WERI-Rb-1 (cell line): ENCODE measurements around the gene APP.

ENCODE experiments used
- DNase-seq: peaks from one replicate; pipeline ENCODE4 v3.0.0-alpha.2; 2020
- H3K27ac ChIP-seq: fragments of 250-450 bp; sonication (Bioruptor Pico); 2 replicates; pipeline ENCODE4 v1.5.1; 2020; ENCODE audit warnings: mild to moderate bottlenecking, moderate library complexity
- H3K27me3 ChIP-seq: fragments of 250-450 bp; sonication (Bioruptor Pico); 2 replicates; pipeline ENCODE4 v1.5.1; 2021; ENCODE audit warnings: mild to moderate bottlenecking, low read depth, moderate library complexity; ENCODE audit not compliant: insufficient read depth, severe bottlenecking
- H3K36me3 ChIP-seq: fragments of 250-450 bp; sonication (Bioruptor Pico); 2 replicates; pipeline ENCODE4 v1.5.1; 2020; ENCODE audit warnings: mild to moderate bottlenecking, moderate library complexity
- H3K4me3 ChIP-seq: 2 replicates; pipeline ENCODE4 v1.5.1; 2011; ENCODE audit warnings: low read depth, mild to moderate bottlenecking, control low read depth, low read length
- H3K9me3 ChIP-seq: fragments of 250-450 bp; sonication (Bioruptor Pico); 2 replicates; pipeline ENCODE4 v1.5.1; 2021; ENCODE audit warnings: mild to moderate bottlenecking, moderate library complexity; ENCODE audit not compliant: severe bottlenecking
- TF ChIP-seq, protein P1 (sequence below): IDR thresholded peaks from 2 replicates; pipeline ENCODE4 v1.5.1; 2011; ENCODE audit warnings: low read depth, mild to moderate bottlenecking, control low read depth, inconsistent platforms, low read length

The APP gene

DNA sequence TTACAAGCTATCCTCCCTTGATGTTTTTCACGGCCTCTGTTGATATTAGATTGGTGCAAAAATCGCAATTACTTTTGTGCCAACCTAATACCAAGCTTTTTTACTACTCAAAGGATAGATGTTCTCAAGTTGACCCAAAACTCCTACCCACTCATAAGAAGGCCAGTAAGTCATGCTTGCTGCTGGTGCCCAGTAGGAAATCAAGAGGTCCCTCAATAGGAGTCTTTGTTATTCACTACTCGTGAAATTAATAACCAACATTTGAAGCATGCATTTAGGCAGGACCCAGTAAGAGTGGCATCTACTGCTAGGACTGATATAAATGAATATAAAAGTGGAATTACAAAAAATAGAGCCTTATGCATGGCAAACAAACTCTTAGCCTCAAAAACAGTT lies 52.6 kb downstream of the APP start:
- Histone ChIP-seq H3K36me3 (peaks cover 2% of the 10 kb centered on the region; the same call in 1 of the 2 replicates), H3K27me3 (no peaks in the 10 kb centered on the region), H3K27ac (no peak overlapping the region), H3K9me3 (no peaks in the 10 kb centered on the region), H3K4me3 (no peak overlapping the region)
- TF ChIP-seq, protein P1, sequence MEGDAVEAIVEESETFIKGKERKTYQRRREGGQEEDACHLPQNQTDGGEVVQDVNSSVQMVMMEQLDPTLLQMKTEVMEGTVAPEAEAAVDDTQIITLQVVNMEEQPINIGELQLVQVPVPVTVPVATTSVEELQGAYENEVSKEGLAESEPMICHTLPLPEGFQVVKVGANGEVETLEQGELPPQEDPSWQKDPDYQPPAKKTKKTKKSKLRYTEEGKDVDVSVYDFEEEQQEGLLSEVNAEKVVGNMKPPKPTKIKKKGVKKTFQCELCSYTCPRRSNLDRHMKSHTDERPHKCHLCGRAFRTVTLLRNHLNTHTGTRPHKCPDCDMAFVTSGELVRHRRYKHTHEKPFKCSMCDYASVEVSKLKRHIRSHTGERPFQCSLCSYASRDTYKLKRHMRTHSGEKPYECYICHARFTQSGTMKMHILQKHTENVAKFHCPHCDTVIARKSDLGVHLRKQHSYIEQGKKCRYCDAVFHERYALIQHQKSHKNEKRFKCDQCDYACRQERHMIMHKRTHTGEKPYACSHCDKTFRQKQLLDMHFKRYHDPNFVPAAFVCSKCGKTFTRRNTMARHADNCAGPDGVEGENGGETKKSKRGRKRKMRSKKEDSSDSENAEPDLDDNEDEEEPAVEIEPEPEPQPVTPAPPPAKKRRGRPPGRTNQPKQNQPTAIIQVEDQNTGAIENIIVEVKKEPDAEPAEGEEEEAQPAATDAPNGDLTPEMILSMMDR = no peak
- DNase-seq = no peak

DNA sequence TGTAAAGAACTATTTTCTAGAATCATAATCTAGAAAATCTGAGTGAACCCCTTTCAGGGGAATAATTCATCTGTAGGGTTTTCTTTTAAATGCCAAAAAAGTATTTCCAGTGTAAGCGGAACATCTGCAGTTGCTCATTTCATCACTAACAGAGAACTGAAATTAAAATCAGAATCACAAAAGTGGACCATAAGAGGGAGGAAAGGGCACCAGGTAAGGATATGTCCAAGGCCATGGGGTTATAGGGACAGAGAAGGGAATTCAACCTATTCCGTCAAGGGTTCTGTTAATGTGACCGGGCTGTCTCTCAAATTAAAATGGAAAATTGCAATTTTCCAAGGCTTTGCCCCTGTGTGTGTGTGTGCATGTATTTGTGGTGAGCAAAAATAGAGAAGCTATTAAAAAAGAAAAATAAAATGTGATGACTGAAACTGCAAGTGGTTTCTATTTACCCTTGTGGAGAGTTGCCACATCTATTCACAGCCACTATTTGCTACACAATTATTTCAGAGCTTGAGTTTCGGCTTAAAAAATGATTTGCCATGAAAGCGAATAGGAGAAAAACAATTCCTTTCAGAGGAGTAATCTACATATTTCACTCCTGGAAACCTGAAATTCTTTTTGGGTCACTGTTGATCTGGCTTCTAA lies 53.1 kb downstream of the APP start:
- DNase-seq = no peak
- TF ChIP-seq, protein P1 = no peak
- no peaks in the 10 kb centered on the region for H3K27me3 ChIP-seq
- H3K36me3 ChIP-seq = peaks cover 4% of the 10 kb centered on the region
- H3K4me3 ChIP-seq = no peak overlapping the region
- H3K9me3 ChIP-seq = no peaks in the 10 kb centered on the region
- no peak overlapping the region for H3K27ac ChIP-seq

DNA sequence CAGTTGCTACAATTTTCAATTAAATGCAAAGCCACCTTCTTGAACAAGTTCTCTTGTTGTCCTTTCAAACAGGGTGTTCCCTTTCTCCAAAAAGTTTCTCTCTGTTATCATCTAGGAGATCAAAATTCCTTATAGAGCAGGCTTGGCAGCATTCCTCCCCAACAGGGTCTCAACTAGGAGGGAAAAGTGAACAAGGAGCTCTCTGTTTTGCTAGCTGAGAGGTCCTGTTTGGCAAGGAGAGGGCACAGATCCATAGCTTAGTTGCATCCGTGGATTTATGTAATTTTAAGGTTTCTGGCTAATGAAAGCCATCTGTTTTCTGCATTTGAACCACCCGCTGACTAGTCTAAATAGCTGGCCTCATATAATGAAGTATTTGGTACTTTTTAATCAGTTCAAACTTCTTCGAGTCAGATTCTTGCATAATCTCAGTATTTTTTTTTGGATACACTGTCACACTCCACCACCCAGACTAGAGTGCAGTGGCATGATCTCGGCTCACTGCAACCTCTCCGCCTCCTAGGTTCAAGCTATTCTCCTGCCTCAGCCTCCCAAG lies 54.0 kb downstream of the APP start:
- no peaks in the 10 kb centered on the region for H3K27me3 ChIP-seq
- H3K9me3 ChIP-seq = no peaks in the 10 kb centered on the region
- TF ChIP-seq, protein P1 = no peak
- H3K36me3 ChIP-seq = peaks cover 14% of the 10 kb centered on the region
- no peak overlapping the region for H3K4me3 ChIP-seq
- no peak for DNase-seq
- H3K27ac ChIP-seq = no peak overlapping the region

DNA sequence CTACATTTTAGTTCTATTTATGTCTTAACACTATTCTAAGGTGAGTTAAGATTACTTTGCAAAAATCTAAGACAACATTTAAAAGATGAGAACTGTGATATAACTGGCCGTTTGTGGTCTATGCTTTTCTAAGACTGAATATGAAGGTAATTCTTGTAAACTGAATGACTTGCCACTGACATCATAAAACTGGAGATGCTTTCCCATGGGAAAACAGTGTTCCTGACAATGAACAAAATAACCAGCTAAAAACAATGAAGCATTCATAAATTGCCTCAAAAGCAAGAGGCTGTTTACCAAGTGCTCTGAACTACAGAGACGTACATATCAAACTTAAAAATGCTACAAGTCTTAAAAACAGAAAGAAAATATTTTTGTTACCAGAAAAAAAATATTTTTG lies 54.7 kb downstream of the APP start:
- DNase-seq = no peak
- Histone ChIP-seq H3K9me3 (no peaks in the 10 kb centered on the region), H3K27ac (no peak overlapping the region), H3K4me3 (no peak overlapping the region), H3K27me3 (no peaks in the 10 kb centered on the region), H3K36me3 (peaks cover 19% of the 10 kb centered on the region)
- TF ChIP-seq, protein P1 = no peak

DNA sequence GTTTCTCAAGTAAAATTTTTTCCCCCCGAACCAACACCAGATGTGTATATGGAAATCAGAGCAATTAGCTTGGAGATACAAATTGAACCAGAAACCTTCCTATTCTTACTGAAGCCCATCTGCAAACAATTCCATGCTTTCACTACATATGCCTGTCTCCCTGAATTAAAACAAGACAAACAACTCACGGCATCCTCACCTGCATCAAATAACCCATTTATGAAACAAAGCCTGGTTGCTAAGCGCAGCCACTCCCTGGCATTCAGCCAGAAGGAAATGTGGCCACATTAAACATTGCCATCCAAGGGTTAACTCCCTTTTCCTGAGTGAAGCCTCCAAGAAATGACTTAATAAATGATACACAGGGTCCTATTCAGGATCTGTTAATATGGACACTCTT lies 55.3 kb downstream of the APP start:
- H3K36me3 ChIP-seq = peaks cover 23% of the 10 kb centered on the region
- no peak overlapping the region for H3K4me3 ChIP-seq
- H3K27ac ChIP-seq = no peak overlapping the region
- no peaks in the 10 kb centered on the region for H3K27me3 ChIP-seq
- no peaks in the 10 kb centered on the region for H3K9me3 ChIP-seq
- TF ChIP-seq, protein P1 = no peak
- DNase-seq = no peak

DNA sequence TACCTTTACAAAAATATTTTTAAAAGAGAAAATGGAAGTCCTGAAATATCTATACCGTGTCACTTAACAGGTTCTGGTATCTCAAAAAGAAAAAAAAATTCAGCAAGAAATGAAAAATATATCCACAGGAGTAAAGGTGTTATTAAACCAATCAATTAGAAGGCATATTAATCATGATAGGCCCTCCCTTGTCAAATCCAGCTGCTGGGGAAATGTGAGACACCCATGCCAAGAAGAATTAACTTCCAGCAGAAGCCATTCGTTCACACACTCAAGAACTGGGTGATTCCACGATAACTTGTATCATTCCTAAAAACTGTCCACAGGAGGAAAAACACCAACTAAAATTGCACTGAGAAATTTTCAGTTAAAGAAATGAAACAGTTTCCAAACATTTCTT lies 57.6 kb downstream of the APP start:
- Histone ChIP-seq H3K27ac (no peak overlapping the region), H3K9me3 (no peaks in the 10 kb centered on the region), H3K27me3 (no peaks in the 10 kb centered on the region), H3K36me3 (peaks cover 47% of the 10 kb centered on the region), H3K4me3 (no peak overlapping the region)
- TF ChIP-seq, protein P1 = no peak
- no peak for DNase-seq
